Measurements from ENCODE around the gene CACNB2. TPM values are rescaled to one million over a fixed set of nuclear protein-coding genes. Genes with fewer than 3 reads are reported as not detected.

CACNB2 gene
- total and polyA plus RNA-seq, 2 of the 13 experiments (the other 11 are each of a cell fraction or from before 2014, with no cell fraction given) = not detected

- Histone ChIP-seq H3K79me2 (ENCODE audit: insufficient read depth, low read length) (no peaks in the 10 kb centered on the region), H3K9me3 (ENCODE audit: low read length) (no peaks in the 10 kb centered on the region), H2AFZ (ENCODE audit: low read length) (no peak overlapping the region), H3K36me3 (replicated peaks in 1 of 2; ENCODE audit: control insufficient read depth in 1 of 2, insufficient read depth in 2 of 2, low read length in 2 of 2) (no peaks in the 10 kb centered on the region), H3K9ac (ENCODE audit: insufficient read depth, low read depth, low read length) (no peak overlapping the region), H3K4me1 (ENCODE audit: insufficient read depth, low read length) (peaks cover 10% of the 10 kb centered on the region; the same call in 1 of the 2 replicates), H3K4me2 (ENCODE audit: low read depth, low read length) (peak overlapping the region; percentile 36; the same call in 1 of the 2 replicates), H3K27ac (ENCODE audit: extremely low read length, insufficient read depth, low read length) (no peak overlapping the region), H3K27me3 (ENCODE audit: control insufficient read depth in 1 of 2, insufficient read depth in 2 of 2, low read length in 2 of 2) (peaks cover 0 to 4% of the 10 kb centered on the region in 2 experiments; a peak in 1 of 5 replicates), H4K20me1 (ENCODE audit: insufficient read depth, low read length) (no peaks in the 10 kb centered on the region), H3K4me3 (replicated peaks in 1 of 3; ENCODE audit: insufficient read depth in 1 of 3, low read depth in 2 of 3, low read length in 3 of 3) (no peak overlapping the region; a peak in 1 of 6 replicates)
- TF ChIP-seq ZNF34 (CRISPR knock-in tag; IDR thresholded peaks at IDR 0.05; ENCODE audit: borderline replicate concordance) (no peak), ZNF232 (CRISPR knock-in tag; IDR thresholded peaks at IDR 0.05; ENCODE audit: borderline replicate concordance) (no peak), NR2F6 (IDR thresholded peaks at IDR 0.05) (no peak), NR2F6 (CRISPR knock-in tag; IDR thresholded peaks at IDR 0.05) (no peak), ZNF773 (CRISPR knock-in tag; IDR thresholded peaks at IDR 0.05; ENCODE audit: borderline replicate concordance) (no peak), ZNF749 (CRISPR knock-in tag; IDR thresholded peaks at IDR 0.05; ENCODE audit: borderline replicate concordance) (no peak), JUNB (CRISPR knock-in tag; IDR thresholded peaks at IDR 0.05; ENCODE audit: borderline replicate concordance) (no peak), CREBL2 (CRISPR knock-in tag; IDR thresholded peaks at IDR 0.05; ENCODE audit: borderline replicate concordance) (no peak), POLR2A (IDR thresholded peaks at IDR 0.05; ENCODE audit: insufficient read depth in 1 of 2, low read depth in 2 of 2, low read length in 2 of 2) (no peak)
- in situ Hi-C loops (cut with HindIII; ENCODE audit: extremely low pct_ligation_motif_present, low pct_unique_long_range_greater_than_20kb) (no loop called here), intact Hi-C loops (cut with micrococcal nuclease; ENCODE audit: unreplicated experiment) (no loop called here)
- ATAC-seq (peak; percentile 80), DNase-seq (ENCODE audit: low spot score) (no peak), FAIRE-seq (no peak)
- ChIA-PET POLR2A (no interaction called here), CTCF (ENCODE audit: low intra/inter-chr PET ratio, low total read pairs) (no interaction called here)
- BruUV-seq (replicated peaks) = no TSS peak
- WGBS (ENCODE audit: low lambda C conversion rate) = 5% methylated on average over 10 of the region's 11 CpGs
Observed at GRCh38 chr10:18400906-18401245, 260.7 kb downstream of the CACNB2 start.

DNA sequence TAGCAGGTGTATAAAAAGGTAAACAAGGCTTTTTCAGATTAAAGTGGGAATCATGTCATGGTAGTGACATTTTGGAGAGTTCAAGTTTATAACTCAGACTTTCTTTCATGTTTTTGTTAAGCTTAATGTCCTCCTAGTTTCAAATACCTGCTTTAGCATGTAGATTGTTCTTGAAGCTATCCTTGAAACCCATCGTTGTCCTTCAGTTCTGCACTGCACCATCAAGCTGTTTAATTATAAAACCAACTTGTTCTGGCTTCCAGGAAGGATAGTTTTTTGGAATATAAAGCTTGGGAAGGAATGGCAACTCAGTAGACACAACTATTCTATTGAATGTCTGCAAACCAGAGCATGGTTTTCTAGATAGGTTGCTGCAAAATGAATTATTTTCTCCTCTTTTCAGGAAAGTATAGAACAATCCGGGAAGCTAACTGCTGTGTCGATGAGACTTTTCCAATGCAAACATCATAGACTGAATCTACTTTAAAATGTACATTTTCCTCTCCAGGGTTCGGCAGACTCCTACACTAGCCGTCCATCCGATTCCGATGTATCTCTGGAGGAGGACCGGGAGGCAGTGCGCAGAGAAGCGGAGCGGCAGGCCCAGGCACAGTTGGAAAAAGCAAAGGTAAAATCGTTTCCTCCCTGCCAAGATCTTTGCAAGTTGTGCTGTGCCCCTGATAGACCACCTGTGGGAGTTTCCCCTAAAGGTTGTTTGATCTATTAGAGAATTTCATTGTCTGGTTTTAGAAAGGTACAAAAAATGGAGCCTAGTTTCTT lies 261.4 kb downstream of the CACNB2 start:
- Histone ChIP-seq H3K79me2 (ENCODE audit: insufficient read depth, low read length) (no peaks in the 10 kb centered on the region), H3K4me1 (ENCODE audit: insufficient read depth, low read length) (peaks cover 10% of the 10 kb centered on the region; the same call in 1 of the 2 replicates), H2AFZ (ENCODE audit: low read length) (no peak overlapping the region), H4K20me1 (ENCODE audit: insufficient read depth, low read length) (no peaks in the 10 kb centered on the region), H3K9ac (ENCODE audit: insufficient read depth, low read depth, low read length) (no peak overlapping the region), H3K27ac (ENCODE audit: extremely low read length, insufficient read depth, low read length) (no peak overlapping the region), H3K4me2 (ENCODE audit: low read depth, low read length) (no peak overlapping the region), H3K9me3 (ENCODE audit: low read length) (no peaks in the 10 kb centered on the region), H3K27me3 (ENCODE audit: control insufficient read depth in 1 of 2, insufficient read depth in 2 of 2, low read length in 2 of 2) (peaks cover 0 to 4% of the 10 kb centered on the region in 2 experiments; a peak in 1 of 5 replicates), H3K36me3 (replicated peaks in 1 of 2; ENCODE audit: control insufficient read depth in 1 of 2, insufficient read depth in 2 of 2, low read length in 2 of 2) (no peaks in the 10 kb centered on the region), H3K4me3 (replicated peaks in 1 of 3; ENCODE audit: insufficient read depth in 1 of 3, low read depth in 2 of 3, low read length in 3 of 3) (no peak overlapping the region)
- FAIRE-seq (no peak), ATAC-seq (no peak), DNase-seq (ENCODE audit: low spot score) (no peak)
- CTCF ChIA-PET (ENCODE audit: low intra/inter-chr PET ratio, low total read pairs) = no interaction called here
- no TSS peak for BruUV-seq (replicated peaks)
- in situ Hi-C loops (cut with HindIII; ENCODE audit: extremely low pct_ligation_motif_present, low pct_unique_long_range_greater_than_20kb) = no loop called here
- intact Hi-C loops (cut with micrococcal nuclease; ENCODE audit: unreplicated experiment) = no loop called here
- WGBS (ENCODE audit: low lambda C conversion rate) = 59% methylated on average over 12 of the region's 12 CpGs
- POLR2A ChIA-PET = no interaction called here
- no peak for TF ChIP-seq SAP130 (CRISPR knock-in tag; IDR thresholded peaks at IDR 0.05; ENCODE audit: low read depth)
- TF ChIP-seq SALL2 (CRISPR knock-in tag; IDR thresholded peaks at IDR 0.05) = no peak
- no peak for TF ChIP-seq ZNF792 (CRISPR knock-in tag; IDR thresholded peaks at IDR 0.05)
- TF ChIP-seq ZNF83 (CRISPR knock-in tag; IDR thresholded peaks at IDR 0.05; ENCODE audit: borderline replicate concordance) = no peak
- no peak for TF ChIP-seq TBP (CRISPR knock-in tag; IDR thresholded peaks at IDR 0.05)
- TF ChIP-seq ZNF354B (CRISPR knock-in tag; IDR thresholded peaks at IDR 0.05) = no peak
- TF ChIP-seq ZMYM2 (CRISPR knock-in tag; IDR thresholded peaks at IDR 0.05) = no peak
- no peak for TF ChIP-seq ZBTB25 (CRISPR knock-in tag; IDR thresholded peaks at IDR 0.05)
